K562 treated with DMSO at 1 percent for 4 hours (cell line): ENCODE data around the gene CABS1. TPM values are rescaled to one million over a fixed set of nuclear protein-coding genes. Genes with fewer than 3 reads are reported as not detected.

Source experiments
- total RNA-seq: library from RNA; unstranded; fragments of 300-600 nt; gene quantifications from 2 replicates; pipeline ENCODE4 v1.2.3, GENCODE V29; 2022; ENCODE audit not compliant: insufficient read depth

The CABS1 gene
- total RNA-seq: not detected in 2 replicates

DNA sequence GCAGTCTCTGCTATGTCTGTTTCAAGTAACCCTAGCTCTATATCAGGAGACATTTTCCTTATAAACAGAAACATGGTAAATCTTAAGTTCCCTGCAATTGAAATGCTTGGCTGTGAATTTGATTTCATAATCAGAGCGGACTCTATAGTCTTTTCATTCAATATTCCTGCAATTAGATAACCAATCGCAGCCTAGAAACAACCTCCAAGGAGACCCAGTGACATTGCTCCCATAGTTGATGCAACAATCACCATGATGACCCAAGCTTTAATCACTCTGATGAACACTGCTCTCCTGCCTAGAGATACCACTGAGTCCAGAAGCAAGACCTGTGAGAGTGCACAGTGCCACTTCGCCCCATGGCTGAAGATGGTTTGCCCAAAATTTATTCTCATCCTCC, at the start of gene CABS1:
TSS of gene CABS1 (plus strand) at position 301 of the 400 bp plus-strand sequence. CDS start at position 360, 59 bp downstream.

DNA sequence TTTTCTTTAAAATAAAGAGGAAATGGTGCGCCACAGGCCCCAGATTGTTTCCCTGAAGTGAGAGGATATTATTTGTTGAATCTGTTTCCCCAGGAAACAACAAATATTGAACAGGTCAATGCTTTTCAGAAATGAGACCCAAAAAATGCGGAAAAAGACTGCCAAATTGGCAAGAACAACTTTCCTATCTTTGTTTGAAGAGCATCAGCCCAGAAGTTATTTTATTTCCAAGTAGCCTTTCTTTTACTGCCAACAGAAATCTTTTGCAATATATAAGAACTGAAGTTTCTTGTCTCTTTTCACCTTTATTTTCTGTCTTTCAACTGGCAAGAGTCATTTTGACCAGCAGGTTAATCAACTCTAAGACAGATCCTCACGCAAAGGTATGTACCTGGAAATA, 25.7 kb downstream of the CABS1 start, which contains the start of gene SMR3A:
TSS of gene SMR3A (plus strand) at position 301 of the 400 bp plus-strand sequence. CDS start 1,356 bp downstream, outside the sequence.

DNA sequence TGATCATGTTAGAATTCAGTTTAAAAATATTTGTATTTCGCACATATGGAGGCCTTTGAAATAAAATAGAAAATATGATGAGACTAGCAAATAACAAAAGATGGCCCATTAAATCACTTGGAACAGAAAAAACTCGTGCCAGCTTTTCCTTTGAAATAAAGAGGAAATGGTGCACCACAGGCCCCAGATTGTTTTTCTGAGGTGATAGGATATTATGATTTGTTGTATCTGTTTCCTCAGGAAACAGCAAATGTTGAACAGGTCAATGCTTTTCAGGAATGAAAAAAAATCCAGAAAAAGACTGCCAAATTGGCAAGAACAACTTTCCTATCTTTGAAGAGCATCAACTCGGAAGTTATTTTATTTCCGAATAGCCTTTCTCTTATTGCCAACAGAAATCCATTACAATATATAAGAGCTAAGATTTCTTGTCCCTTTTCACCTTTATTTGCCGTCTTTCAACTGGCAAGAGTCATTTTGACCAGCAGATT, 48.0 kb downstream of the CABS1 start, which contains the start of gene SMR3B:
TSS of gene SMR3B (plus strand) at position 441 of the 491 bp plus-strand sequence. CDS start 1,380 bp downstream, outside the sequence.

Other genes starting within 250 kb of the CABS1 start
- gene PRR27, start 180.7 kb upstream of the CABS1 start, total RNA-seq: not detected in 2 replicates
- gene ODAM, start 139.3 kb upstream of the CABS1 start, total RNA-seq: not detected in 2 replicates
- gene FDCSP, start 108.9 kb upstream of the CABS1 start, total RNA-seq: not detected in 2 replicates
- gene CSN3, start 92.4 kb upstream of the CABS1 start, total RNA-seq: not detected in 2 replicates
- not detected in 2 replicates for gene SMR3A, start 25.8 kb downstream of the CABS1 start, total RNA-seq
- gene SMR3B, start 48.1 kb downstream of the CABS1 start, total RNA-seq: not detected in 2 replicates
- not detected in 2 replicates for gene OPRPN, start 63.0 kb downstream of the CABS1 start, total RNA-seq
- not detected in 2 replicates for gene MUC7, start 137.2 kb downstream of the CABS1 start, total RNA-seq
- not detected in 2 replicates for gene AMTN, start 183.6 kb downstream of the CABS1 start, total RNA-seq